Measurements from ENCODE around the gene FRAS1. TPM values are rescaled to one million over a fixed set of nuclear protein-coding genes. Genes with fewer than 3 reads are reported as not detected.

The FRAS1 gene
- total RNA-seq, 1 donor from 2014 or later: 163 TPM

- no peak for DNase-seq (ENCODE audit: low spot score, unreplicated experiment)
- no peak overlapping the region for H3K4me3 Mint-ChIP-seq (ENCODE audit: low read depth)
- no peaks in the 10 kb centered on the region for H3K27me3 Mint-ChIP-seq
- H3K36me3 Mint-ChIP-seq (ENCODE audit: insufficient read depth): peaks cover 24% of the 10 kb centered on the region
- H3K4me1 Mint-ChIP-seq (ENCODE audit: low read depth): peaks cover 5% of the 10 kb centered on the region
- TF ChIP-seq, protein P1, sequence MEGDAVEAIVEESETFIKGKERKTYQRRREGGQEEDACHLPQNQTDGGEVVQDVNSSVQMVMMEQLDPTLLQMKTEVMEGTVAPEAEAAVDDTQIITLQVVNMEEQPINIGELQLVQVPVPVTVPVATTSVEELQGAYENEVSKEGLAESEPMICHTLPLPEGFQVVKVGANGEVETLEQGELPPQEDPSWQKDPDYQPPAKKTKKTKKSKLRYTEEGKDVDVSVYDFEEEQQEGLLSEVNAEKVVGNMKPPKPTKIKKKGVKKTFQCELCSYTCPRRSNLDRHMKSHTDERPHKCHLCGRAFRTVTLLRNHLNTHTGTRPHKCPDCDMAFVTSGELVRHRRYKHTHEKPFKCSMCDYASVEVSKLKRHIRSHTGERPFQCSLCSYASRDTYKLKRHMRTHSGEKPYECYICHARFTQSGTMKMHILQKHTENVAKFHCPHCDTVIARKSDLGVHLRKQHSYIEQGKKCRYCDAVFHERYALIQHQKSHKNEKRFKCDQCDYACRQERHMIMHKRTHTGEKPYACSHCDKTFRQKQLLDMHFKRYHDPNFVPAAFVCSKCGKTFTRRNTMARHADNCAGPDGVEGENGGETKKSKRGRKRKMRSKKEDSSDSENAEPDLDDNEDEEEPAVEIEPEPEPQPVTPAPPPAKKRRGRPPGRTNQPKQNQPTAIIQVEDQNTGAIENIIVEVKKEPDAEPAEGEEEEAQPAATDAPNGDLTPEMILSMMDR (IDR thresholded peaks at IDR 0.05; ENCODE audit: unreplicated experiment): no peak
- H3K27ac Mint-ChIP-seq: no peak overlapping the region
- peaks cover 6% of the 10 kb centered on the region for H3K9me3 Mint-ChIP-seq (ENCODE audit: low read depth)
Observed at GRCh38 chr4:78528327-78528726, 471.2 kb downstream of the FRAS1 start.

- no peaks in the 10 kb centered on the region for H3K27me3 Mint-ChIP-seq
- peaks cover 6% of the 10 kb centered on the region for H3K9me3 Mint-ChIP-seq (ENCODE audit: low read depth)
- TF ChIP-seq, protein P1 (IDR thresholded peaks at IDR 0.05; ENCODE audit: unreplicated experiment): no peak
- no peak overlapping the region for H3K27ac Mint-ChIP-seq
- H3K4me1 Mint-ChIP-seq (ENCODE audit: low read depth): peaks cover 10% of the 10 kb centered on the region
- no peak overlapping the region for H3K4me3 Mint-ChIP-seq (ENCODE audit: low read depth)
- H3K36me3 Mint-ChIP-seq (ENCODE audit: insufficient read depth): peaks cover 17% of the 10 kb centered on the region
- no peak for DNase-seq (ENCODE audit: low spot score, unreplicated experiment)
Observed at GRCh38 chr4:78529569-78530209, 472.6 kb downstream of the FRAS1 start.

DNA sequence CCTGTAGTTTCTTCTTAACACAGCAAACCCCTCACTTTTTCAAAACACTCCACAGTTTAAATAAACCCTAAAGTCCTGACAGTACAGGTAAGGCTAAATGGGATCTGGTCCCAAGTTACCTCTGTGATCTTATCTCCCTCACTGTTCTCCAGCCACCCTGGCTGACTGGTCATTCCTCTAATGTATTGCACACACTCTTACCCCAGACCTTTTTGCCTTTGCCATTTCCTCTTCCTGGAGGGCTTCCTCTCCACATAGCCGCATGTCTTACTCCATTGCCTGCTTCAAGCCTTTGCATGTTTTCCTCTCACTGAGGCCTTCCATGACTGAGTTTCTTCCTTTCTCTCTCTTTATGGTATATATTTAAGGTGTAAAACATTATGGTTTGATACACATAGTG lies 474.9 kb downstream of the FRAS1 start:
- Mint-ChIP-seq H3K36me3 (ENCODE audit: insufficient read depth) (peaks cover 20% of the 10 kb centered on the region), H3K27me3 (no peaks in the 10 kb centered on the region), H3K4me3 (ENCODE audit: low read depth) (no peak overlapping the region), H3K4me1 (ENCODE audit: low read depth) (peaks cover 10% of the 10 kb centered on the region), H3K9me3 (ENCODE audit: low read depth) (peaks cover 6% of the 10 kb centered on the region), H3K27ac (no peak overlapping the region)
- DNase-seq (ENCODE audit: low spot score, unreplicated experiment): no peak
- TF ChIP-seq, protein P1 (IDR thresholded peaks at IDR 0.05; ENCODE audit: unreplicated experiment): no peak

DNA sequence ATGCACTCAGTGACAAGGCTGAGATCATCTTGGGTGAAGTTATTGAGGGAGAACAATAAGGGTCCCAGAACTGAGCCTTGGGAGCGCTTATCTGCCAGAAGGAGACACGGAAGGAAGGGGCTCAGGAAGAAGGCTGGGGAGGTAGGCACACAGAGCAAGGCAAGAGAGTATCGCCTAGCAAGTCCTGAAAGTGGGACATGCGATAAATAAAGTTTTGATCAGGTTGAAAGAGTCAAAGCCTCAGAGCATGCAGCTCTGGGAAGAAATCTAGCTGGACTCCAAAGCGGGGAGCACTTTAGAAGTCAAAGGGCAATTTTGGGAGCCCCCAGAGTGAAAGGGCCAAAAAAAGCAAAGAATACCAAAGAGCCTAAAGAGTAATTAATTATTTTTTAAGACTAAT lies 476.7 kb downstream of the FRAS1 start:
- TF ChIP-seq, protein P1 (IDR thresholded peaks at IDR 0.05; ENCODE audit: unreplicated experiment): no peak
- no peak for DNase-seq (ENCODE audit: low spot score, unreplicated experiment)

GRCh38 chr4:78534286-78534955 lies 477.3 kb downstream of the FRAS1 start:
- DNase-seq (ENCODE audit: low spot score, unreplicated experiment): no peak
- Mint-ChIP-seq H3K36me3 (ENCODE audit: insufficient read depth) (peaks cover 34% of the 10 kb centered on the region), H3K27me3 (no peaks in the 10 kb centered on the region), H3K9me3 (ENCODE audit: low read depth) (peaks cover 5% of the 10 kb centered on the region), H3K27ac (peak overlapping the region; percentile 73), H3K4me1 (ENCODE audit: low read depth) (peaks cover 13% of the 10 kb centered on the region), H3K4me3 (ENCODE audit: low read depth) (no peak overlapping the region)
- TF ChIP-seq, protein P1 (IDR thresholded peaks at IDR 0.05; ENCODE audit: unreplicated experiment): no peak

More for the DNA sequence above, 476.7 kb downstream of the FRAS1 start:
- Mint-ChIP-seq H3K27ac (peak overlapping the region; percentile 93), H3K27me3 (no peaks in the 10 kb centered on the region), H3K36me3 (ENCODE audit: insufficient read depth) (peaks cover 30% of the 10 kb centered on the region), H3K4me1 (ENCODE audit: low read depth) (peaks cover 13% of the 10 kb centered on the region), H3K9me3 (ENCODE audit: low read depth) (peaks cover 6% of the 10 kb centered on the region), H3K4me3 (ENCODE audit: low read depth) (no peak overlapping the region)

Data from progenitor cell of endocrine pancreas (in vitro differentiated cells).